NOMO-1 (cell line): ENCODE data around the gene PKLR.
A peak's percentile ranks its signal among the peaks of the same experiment; 100 is the strongest.
"Not testable (repeated sequence)": the region's sequence is repeated elsewhere in the genome, so short reads cannot be mapped to it uniquely, and the experiment has no call there.

Experiments used
- DNase-seq, 2 experiments: peaks; one replicate each; lab custom pipeline; 2025; ENCODE audit not compliant: unreplicated experiment in 2 of 2; lab: John Stamatoyannopoulos, UW

Gene PKLR

DNA sequence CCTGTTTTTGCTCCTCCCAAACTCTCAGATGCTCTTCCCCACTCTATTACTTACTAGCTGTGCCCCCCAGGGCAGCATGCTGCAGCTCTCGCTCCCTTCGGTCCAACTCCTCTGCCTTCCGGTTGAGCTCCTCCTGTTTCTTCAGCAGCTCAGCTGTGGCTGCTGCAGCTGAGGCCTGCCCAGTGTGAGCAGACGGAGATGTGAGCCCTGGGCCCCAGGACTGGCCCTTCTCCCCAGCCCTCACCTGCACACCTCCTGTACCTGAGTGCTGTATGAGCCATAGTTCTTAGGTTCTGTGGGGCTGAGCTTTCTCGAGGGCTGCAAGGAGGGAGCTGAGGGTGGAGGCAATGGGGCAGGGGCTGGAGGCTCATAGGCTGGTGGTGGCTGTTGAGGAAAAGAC is 41.0 kb downstream of the PKLR start:
- DNase-seq, result no peak

DNA sequence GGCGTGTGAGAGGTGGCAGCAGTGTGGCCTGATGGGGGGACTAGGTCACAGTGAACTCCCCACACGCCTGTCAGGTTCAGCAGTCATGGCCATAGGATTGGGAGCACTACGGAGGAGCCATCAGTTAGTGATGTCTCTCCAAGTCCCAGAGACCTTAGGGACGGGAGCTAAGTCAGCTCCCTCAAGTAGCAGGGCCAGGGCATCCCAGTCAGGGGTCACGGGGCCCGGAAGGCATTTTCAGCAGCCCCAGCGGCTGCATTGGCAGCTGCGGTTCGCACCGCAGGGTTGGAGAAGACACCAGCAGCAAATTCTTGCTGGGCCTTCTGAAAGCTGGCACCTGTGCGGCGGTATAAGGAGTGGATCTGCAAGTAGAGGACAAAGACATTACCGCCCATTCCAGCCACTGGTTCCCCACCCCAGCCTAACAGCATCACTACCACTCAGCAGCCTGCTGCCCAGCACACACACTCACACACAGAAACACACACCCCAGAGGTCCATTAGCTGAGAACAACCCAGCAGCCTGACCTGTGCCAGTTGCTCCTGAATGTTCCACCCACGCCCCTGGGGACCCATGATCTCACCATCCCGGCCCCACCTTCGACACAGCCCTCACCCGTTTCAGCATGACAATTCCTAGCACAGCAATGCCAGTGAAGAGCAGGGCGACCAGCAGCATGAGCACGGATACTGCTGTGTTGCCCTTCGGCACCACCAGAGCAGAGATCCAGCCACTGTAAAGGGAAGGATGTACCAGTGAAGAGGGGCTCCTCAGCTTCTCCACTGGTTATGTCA is 45.0 kb downstream of the PKLR start:
- DNase-seq, result no peak

DNA sequence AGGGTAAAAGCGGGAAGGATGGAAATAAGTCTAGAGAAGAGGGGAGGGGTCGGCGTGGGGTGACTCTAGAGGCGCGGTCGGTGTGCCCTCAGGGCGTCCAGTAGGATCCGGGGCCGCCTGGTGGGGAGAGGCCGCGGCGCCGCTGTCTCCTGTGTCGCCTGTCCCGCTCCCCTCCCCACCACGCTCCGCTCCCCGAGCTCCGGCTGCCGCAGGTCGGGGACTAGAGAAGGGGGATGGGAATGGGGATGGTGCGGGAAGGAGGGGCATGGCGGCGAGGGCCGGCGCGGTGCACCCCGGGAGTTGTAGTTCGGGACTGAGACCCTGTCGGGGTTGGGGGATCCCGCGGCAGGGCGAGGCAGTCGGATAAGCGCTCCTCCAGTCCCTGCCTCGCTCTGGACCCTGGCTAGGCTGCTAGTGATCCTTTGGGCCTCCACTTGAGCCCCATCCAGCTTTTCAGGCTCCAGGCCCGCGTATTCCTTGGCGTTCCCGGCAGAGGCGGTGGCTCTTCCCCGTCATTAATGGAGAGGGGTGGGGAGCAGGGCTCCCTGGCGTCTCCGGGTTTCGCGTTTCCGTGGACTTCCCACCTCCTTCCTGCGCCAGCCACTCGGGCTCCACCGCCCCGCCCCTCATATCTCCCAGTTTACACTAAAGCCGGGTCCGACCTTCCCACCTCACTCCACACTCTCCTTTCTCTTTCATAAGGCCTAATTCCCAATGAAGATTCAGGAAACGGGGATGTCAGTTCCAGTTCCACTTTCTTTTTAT is 45.8 kb downstream of the PKLR start, which contains the start of gene ENTREP3:
Gene ENTREP3, minus strand, starts transcription at position 241 of the 765 bp plus-strand sequence. CDS start 606 bp downstream, outside the sequence.
- DNase-seq, result peak; percentile 69 to 70

DNA sequence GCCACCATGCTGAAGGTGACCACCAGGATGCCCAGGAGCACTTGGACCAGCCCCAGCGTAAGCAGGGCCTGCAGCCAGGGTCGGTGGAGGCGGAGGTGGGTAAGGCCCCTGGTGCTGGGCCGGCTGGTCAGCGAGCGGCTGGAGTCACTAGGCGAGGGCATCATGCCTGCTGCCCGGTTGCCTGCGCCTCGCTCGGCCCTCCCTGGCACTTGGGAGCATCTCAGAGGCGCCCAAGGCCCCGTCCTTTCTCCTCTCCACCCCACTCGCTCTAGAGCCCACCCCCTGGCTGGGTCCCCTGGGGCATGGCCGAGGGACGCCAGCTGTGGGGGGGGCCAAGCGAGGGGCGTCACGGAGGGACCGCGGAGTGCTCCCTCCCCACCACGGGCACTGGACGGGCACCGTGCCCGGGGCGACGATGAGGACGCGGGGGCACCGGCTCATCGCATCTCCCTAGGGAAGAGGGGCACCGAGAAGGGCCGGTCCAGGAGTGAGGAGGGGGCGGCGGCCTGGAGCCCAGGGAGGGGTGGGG is 46.5 kb downstream of the PKLR start:
- no peak for DNase-seq

DNA sequence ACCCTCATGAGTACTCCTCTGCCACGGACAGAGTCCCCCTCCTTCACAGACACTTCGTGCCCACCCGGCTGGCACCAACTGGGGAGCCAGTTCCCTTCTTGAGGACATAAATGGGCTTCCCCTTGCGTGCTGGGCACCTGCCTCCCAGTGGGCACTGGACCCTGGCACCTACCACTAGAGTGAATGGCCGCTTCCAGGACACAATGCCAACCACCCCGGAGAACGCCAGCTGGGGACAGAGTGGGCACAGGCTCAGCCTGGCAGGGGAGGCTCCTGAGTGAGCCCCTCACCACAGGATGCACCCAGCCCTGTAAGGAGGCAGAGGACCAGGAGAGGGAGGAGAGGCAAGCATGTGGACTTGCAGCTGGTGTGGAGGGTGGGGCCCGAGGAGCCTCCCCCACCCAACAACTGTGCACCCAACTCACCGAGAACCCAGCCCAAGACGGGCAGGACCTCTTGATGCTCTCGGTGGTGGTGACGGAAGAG is 47.0 kb downstream of the PKLR start:
- no peak for DNase-seq

DNA sequence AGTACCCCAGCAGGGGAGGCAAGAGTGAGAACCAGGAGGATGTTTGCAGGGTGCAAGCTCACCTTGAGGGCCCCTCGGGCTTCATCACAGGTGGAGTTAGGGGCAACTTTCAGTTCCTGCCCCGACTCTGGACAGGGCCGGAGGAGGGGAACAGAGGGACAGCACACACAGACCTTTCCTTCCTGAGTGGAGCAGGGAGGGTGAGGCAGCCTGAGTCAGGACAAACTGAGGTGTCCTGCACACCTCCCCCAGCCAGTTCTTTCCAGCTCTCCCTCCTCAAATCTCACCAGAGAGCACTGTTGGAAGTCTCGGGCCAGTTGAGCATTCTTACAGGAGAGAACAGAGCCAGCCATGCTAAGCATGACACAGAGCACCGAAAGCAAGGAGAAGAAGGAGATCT is 47.4 kb downstream of the PKLR start:
- no peak for DNase-seq

DNA sequence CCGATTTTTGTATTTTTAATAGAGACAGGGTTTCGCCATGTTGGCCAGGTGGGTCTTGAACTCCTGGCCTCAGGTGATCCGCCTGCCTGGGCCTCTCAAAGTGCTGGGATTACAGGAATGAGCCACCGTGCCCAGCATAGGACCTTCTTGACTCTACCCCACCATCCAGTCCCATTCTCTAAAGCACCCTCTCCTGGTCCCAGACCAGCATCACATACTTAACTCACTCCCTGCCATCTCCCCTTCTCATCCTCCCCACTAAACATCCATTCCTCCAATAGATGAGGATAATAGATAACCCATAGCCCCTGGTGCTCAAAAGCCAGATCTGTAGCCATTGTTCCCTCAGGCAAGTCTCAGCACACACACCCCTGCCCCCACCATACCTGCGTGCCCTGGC is 48.0 kb downstream of the PKLR start:
- no peak for DNase-seq

DNA sequence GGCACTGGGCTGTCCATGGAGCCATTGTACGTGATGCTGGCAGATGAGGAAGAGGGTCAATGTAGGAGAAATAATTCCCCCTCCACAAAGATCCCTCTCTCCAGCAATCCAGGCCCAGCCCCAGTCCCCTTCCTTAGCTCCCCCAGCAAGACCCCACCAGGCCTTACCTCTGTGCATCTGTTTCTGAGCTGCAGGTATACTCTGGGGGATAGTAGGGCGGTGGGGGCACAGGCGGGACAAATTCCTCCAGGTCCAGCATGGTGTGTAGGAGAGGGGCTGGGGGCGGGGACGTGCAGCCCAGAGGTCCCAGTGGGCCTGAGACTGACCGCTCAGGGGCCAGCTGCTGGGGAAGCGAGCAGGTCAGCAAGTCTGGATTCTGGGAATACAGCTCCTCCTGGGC is 49.7 kb downstream of the PKLR start:
- DNase-seq, result no peak

DNA sequence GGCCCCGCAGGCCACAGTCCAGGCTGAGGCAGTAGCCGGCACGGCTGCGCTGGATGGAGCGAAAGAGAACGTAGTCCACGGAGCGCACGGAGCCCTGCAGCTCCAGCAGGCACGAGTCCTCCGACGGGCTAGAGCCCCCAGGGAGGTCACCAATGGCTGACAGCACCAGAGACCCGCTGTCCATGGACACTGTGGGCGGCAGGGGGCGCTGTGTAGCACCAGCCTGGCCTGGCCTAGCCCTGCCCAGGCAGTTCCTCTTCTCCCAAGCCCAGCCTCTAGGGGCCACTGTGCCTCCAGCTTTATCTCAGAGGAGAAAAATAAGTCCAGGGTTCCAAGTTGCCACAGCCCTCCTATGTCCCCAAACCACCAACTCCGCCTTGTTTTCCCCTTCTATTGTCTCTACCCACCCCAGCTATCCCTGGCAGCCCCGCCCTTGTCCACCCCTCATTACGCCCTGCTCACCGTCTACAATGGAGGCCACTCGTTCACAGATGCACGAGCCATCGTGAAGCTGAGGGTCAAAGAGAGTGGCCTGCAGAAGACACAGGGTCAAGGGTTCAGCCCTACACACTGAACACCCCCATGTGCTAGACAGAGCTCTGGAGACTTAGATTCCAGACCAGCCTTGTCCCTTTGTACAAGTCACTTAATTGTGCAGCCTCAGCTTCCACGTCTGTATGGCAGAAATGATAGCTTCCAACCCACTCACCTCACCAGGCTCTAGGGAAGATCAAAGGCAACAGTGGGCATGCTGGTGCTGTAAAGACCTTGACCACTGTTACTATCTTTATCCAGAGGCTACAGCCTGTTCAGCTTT is 50.4 kb downstream of the PKLR start:
- peak; percentile 94 to 96 for DNase-seq

DNA sequence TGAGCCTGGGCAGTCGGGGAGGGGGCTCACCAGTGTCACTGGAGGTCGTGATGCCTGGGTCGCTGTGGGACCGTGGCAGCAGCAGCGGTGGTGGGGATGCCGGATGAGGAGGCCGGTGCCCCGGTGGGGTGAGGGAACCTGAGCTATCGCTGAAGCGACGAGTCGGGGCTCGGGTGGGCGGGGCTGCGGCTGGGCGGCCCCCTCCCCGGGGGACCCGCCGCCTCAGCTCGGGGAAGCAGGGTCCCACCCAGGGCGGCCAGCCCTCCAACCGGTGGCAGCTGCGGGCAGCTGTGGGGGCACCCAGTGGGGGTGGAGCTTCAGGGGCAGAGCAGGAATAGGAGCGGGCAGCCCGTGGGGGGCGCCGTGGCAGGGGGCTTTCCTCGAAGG is 51.0 kb downstream of the PKLR start:
- DNase-seq, result peak in 1 of 2 experiments; percentile 66

DNA sequence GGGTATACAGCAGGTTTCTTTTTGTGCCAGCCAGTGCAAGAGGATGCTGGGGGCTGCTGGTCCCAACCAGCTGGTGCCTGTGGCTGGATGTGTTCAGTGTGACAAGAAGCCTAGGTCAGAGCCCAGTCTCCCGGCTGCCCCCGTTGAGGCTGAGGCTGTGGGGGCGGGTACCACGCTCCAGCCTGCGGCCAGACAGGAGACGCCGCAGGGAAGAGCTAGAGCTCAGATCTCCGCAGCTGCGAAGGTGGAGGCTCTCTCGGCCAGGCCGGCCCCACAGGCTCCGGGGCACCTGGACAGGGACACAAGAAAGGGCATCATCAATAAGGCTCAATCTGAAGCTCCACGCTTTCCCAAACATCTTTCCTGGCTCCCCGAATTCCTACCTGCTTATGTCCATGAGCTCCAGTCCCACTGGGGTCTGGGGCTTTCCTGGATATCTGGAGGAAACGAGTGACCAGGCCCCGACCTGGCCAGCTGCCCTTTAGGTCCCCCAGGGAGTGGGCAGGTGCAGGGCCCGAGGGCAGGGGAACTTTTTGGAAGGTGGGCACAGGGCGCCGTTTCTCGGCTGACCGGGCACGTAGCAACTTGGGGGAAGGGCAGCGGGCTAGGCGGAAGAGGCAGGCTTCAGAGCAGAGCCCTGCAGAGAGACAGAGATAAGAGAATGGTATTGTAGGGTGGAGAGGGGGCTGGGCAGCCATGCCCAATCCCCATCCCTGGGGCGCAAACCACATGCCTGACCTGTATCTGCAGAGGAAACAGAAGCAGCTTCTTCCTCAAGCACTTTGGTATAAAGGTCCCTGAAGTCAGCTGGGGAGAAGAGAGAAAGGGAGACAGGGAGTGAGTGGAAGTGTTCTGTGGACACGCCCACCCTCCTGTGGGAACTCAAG is 53.3 kb downstream of the PKLR start:
- no peak for DNase-seq

DNA sequence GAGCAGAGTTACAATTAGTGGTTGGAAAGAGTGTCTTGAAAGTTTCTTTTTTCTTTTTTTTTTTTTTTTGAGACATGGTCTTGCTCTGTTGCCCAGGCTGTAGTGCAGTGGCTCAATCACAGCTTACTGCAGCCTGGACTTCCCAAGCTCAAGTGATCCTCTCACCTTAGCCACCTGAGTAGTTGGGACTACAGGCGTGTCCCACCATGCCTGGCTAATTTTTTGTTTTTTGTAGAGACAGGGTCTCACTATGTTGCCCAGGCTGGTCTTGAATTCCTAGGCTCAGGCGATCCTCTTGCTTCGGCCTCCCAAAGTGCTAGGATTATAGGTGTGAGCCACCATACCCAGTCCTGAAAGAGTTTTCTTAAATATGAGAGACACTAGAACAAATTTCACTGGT is 54.4 kb downstream of the PKLR start:
- not testable (repeated sequence) for DNase-seq

DNA sequence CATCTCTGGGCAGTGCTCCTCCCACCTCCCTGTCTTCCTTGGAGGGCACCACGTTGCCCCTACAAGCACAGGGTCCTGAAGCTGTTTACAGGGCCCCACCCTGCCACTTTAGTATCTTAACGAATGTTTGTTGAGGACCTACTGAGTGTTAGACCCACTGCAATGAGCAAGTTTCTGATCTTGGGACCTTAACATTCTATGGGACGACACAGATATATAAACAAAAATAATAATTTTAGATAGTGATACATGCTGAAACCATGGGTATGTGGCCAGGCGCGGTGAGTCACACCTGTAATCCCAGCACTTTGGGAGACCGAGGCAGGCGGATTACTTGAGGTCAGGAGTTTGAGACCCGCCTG is 56.1 kb downstream of the PKLR start:
- no peak for DNase-seq

DNA sequence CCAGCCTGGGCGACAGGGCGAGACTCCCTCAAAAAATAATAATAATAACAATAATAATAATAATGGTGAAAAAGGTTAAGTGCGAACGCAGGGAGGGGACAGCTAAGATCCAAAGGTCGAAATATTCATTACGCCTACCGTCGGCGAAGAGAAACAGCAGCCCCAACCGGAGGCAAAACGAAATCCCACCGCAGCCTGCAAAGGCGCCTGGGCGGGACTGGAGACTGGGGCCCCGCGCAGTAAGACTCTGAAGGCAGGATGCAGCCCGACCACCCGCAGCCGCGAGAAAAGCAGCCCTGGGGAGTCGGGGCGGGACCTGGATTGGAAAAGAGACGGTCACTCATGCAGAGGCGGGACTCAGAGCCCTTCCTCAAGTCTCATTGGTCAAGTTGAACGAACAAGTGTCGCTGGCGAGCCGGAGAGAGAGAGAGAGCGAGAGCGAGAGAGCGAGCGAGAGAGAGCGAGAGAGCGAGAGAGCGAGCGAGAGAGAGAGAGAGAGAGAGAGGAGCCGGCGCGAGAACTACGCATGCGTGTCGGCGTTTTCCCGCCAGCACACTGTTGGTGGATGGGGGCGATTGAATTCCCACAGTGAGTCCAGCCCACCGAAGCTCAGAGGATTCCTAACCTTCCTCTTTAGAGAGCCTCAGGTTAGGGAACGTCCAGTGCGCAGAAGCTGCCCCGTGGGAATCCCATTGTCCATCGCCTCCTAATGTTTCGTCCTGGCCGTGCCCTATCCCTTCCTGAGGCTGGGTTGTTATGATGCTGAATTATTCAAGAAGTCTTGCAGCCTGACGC is 56.7 kb downstream of the PKLR start:
- peak; percentile 96 to 98 for DNase-seq

DNA sequence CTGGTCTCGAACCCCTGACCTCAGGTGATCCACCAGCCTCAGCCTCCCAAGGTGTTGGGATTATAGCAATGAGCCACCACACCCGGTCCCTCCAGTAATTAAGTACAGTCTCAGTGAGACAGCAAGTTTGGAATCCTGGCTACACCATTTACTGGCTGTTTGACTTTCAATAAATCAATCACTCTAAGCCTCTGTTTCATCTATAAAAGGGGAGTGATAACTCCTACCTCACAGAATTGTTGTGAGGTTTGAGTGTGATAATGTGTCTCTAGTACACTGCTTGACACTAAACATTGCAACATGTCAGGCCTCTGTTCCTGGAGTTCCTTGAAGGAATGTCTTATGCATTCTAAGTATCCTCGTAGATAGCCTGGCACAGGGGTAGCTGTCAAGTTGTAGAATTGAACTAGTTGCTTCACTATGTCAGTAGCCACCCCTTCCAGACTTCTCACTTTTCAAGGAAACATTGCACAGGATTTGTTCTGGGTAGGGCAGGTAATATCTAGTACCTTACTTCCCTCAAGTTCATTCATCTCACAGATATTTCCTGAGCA is 58.4 kb downstream of the PKLR start:
- no peak for DNase-seq

DNA sequence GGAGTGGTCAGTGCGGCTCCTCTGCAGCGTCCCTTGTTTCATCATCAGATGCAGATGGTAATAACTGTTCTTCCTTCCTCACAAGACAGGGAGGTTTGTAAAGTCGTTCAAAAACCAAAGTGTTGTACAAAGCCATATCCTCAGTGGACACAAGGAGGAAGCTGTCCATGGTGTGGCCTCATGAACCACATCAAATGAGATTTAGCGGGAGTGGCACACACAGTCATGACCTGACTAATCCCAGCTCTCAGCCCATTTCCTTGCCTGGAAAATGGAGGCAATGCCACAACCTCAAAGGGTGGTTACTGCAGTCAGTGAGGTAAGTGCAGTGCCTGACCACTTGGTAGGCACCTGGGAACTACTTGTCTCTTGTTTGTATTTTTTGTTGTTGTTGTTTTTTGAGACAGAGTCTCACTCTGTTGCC is 59.4 kb downstream of the PKLR start:
- peak; percentile 64 to 79 for DNase-seq

DNA sequence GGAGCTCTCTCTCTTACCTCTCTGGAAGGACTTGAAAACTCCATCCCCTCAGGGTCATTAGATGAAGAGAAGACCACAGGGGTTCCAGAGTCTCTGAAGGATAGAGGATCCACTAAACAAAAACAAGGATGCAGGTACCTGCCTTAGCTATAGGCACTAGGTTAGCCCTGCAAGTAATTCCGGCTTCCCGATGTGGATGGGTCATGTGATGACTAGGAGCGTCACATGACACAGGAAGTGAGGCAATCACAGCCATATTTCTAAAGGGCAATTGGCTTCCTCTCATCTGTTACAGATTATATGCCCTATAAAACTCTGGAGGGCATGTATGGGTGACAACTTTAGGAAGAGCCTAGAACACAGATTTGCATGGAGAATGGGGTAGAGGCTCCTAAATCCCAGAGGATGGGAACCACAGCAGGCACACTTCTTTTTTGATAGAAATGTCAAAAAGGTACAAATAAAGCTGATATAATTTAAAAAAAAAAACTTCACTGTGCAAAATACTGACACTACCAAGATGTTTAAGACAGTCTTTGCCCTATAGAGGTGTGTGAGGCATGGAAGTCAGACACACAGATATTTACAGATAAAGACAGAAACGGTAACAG is 60.1 kb downstream of the PKLR start:
- DNase-seq, result peak; percentile 63 to 90
